NOMO-1 treated with dmso at 0.1 percent for 144 hours (cell line): ENCODE results near the gene DCAF5.
"Not testable (repeated sequence)": the region's sequence is repeated elsewhere in the genome, so short reads cannot be mapped to it uniquely, and the experiment has no call there.

Source experiments
- DNase-seq: peaks from one replicate; lab custom pipeline; 2025; ENCODE audit not compliant: unreplicated experiment; lab: John Stamatoyannopoulos, UW

Gene DCAF5

GRCh38 chr14:69073429-69073828 lies 79.5 kb downstream of the DCAF5 start:
- DNase-seq = no peak

- no peak for DNase-seq
Observed at GRCh38 chr14:69072584-69072983, 80.3 kb downstream of the DCAF5 start.

GRCh38 chr14:69068744-69069421 lies 84.0 kb downstream of the DCAF5 start:
- DNase-seq = no peak

GRCh38 chr14:69066396-69067171 lies 86.3 kb downstream of the DCAF5 start:
- no peak for DNase-seq

GRCh38 chr14:69065934-69066333 lies 87.0 kb downstream of the DCAF5 start:
- not testable (repeated sequence) for DNase-seq

- DNase-seq = no peak
Observed at GRCh38 chr14:69064596-69064995, 88.3 kb downstream of the DCAF5 start.

- no peak for DNase-seq
Observed at GRCh38 chr14:69059658-69060623, 93.0 kb downstream of the DCAF5 start.

GRCh38 chr14:69055999-69056788 lies 96.7 kb downstream of the DCAF5 start:
- DNase-seq = no peak

- DNase-seq = no peak
Observed at GRCh38 chr14:69055125-69055524, 97.8 kb downstream of the DCAF5 start.

GRCh38 chr14:69054030-69054429 lies 98.9 kb downstream of the DCAF5 start:
- DNase-seq = no peak

GRCh38 chr14:69052181-69052601 lies 100.7 kb downstream of the DCAF5 start:
- DNase-seq = no peak

- DNase-seq = no peak
Observed at GRCh38 chr14:69050240-69051184, 102.4 kb downstream of the DCAF5 start.

GRCh38 chr14:69049675-69050074 lies 103.2 kb downstream of the DCAF5 start:
- no peak for DNase-seq

GRCh38 chr14:69048456-69048855 lies 104.5 kb downstream of the DCAF5 start:
- DNase-seq = no peak

GRCh38 chr14:69047255-69047654 lies 105.7 kb downstream of the DCAF5 start:
- no peak for DNase-seq

GRCh38 chr14:69046476-69046860 lies 106.5 kb downstream of the DCAF5 start:
- DNase-seq = no peak

GRCh38 chr14:69045857-69046475 lies 107.0 kb downstream of the DCAF5 start:
- DNase-seq = peak; percentile 27

- no peak for DNase-seq
Observed at GRCh38 chr14:69044965-69045555, 107.9 kb downstream of the DCAF5 start.

- no peak for DNase-seq
Observed at GRCh38 chr14:69044296-69044695, 108.6 kb downstream of the DCAF5 start.
